Stimulated activated CD8-positive, alpha-beta memory T cell treated with anti-CD3 and anti-CD28 coated beads, Interleukin-15, amount 100 ng/mL, for 4 hours (primary cell): ENCODE data around the gene KIAA1191.

Experiments used
- DNase-seq, 2 donors: peaks; one replicate each; pipeline ENCODE4 v3.0.0-alpha.2; 2020; ENCODE audit warnings: low read depth in 2 of 2

KIAA1191 gene

DNA sequence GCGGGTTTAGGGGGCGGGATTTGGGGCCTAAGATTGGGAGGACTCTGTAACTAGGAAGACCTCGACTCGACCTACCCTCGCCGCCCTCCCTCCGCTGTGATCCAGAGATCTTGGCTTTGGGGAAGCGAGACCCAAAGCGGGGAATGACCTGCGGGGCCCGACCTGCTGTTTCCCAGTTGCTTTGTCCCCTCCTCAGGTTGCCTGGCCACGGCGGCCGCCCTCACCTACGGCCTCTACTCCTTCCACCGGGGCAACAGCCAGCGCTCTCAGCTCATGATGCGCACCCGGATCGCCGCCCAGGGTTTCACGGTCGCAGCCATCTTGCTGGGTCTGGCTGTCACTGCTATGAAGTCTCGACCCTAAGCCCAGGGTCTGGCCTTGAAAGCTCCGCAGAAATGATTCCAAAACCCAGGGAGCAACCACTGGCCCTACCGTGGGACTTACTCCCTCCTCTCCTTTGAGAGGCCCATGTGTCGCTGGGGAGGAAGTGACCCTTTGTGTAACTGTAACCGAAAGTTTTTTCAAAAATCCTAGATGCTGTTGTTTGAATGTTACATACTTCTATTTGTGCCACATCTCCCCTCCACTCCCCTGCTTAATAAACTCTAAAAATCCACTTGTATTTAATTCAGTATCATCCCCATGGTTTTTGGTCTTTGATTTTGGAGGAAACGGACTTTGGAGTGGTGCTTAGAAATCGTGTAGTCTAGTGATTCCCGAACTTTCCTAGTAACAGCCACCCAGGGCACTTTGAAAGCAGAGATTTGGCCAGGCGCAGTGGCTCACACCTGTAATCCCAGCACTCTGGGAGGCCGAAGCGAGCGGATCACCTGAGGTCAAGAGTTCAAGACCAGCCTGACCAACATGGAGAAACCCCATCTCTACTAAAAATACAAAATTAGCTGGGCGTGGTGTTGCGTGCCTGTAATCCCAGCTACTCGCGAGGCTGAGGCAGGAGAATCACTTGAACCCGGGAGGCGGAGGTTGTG, 27.9 kb upstream of the KIAA1191 start:
- DNase-seq: no peak

DNA sequence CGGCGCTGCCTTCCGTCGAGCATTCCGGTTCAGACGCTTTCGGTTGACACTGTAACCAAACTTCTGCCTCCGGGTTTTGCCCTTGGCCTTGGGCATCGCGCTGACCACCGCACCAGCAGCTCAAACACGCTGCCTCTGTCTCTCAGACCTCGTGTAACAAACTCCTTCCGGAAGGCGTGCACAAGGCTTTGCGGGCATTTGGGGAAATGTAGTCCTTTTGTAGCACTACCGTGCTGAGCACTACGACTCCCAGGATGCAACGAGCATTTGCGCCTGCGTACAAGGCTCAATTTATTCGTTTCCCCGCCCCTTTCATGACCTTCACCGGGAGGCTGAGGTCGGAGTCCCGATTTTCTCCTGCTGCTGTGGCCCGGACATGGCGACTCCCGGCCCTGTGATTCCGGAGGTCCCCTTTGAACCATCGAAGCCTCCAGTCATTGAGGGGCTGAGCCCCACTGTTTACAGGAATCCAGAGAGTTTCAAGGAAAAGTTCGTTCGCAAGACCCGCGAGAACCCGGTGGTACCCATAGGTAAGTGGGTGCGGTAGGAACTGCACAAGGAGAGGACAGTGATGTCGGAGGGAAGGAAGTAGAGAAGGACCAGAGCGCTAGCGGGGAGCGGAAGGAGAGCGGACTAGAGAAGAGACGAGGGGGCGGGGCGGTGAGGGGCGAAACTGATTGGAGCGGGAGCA, 27.0 kb upstream of the KIAA1191 start, which contains the start of the genes HIGD2A and NOP16:
TSS of gene HIGD2A (plus strand) at position 308 of the 691 bp plus-strand sequence. CDS start at position 377, 69 bp downstream.
TSS of gene NOP16 (minus strand) at position 155 of the 691 bp plus-strand sequence. CDS start at position 96, 59 bp downstream.
- peak; percentile 97 to 99 for DNase-seq

- no peak for DNase-seq
Observed at GRCh38 chr5:176388003-176388443, 26.5 kb upstream of the KIAA1191 start.

DNA sequence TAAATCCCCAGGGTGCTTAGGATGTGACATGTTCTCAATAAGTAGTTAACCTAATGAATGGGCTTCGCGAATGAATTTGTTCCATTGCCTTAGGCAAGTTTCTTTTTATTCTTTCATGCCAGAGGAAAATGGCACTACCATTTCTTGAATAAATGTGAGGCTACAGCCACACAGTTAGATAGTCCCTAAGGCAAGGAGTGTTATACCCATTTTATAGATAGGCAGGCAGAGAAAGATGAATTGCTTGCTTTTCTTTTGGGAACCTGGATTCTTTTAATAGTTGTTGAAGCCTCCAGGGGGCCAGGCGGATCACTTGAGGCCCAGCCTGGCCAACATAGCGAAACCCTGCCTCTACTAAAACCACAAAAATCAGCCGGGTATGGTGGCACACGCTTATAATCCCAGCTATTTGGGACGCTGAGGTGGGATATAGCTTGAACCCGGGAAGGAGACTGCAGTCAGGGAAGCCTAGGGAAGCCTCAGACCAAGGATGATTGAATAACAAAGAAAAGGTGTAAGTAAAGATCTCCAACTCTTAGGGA, 25.9 kb upstream of the KIAA1191 start:
- DNase-seq: no peak

DNA sequence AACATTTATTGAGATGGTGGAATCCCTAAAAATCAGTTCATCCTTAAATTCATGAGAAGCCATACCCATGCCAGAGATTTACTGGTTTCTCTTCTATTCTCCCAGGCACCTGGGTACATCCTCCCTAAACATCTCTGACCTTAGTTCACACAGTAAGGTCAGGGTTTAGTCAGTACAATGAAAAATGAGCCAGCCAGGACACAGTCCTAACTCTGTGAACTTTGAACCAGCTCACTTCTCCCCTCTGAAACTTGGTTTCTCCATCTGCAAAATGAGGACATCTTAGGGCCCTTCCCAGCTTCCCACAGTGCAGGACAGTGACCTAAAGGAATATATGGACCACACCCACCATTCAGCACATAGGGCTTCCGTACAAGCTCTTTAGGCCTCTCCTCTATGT, 24.9 kb upstream of the KIAA1191 start:
- DNase-seq: no peak

- DNase-seq: no peak
Observed at GRCh38 chr5:176384991-176385390, 23.4 kb upstream of the KIAA1191 start.

DNA sequence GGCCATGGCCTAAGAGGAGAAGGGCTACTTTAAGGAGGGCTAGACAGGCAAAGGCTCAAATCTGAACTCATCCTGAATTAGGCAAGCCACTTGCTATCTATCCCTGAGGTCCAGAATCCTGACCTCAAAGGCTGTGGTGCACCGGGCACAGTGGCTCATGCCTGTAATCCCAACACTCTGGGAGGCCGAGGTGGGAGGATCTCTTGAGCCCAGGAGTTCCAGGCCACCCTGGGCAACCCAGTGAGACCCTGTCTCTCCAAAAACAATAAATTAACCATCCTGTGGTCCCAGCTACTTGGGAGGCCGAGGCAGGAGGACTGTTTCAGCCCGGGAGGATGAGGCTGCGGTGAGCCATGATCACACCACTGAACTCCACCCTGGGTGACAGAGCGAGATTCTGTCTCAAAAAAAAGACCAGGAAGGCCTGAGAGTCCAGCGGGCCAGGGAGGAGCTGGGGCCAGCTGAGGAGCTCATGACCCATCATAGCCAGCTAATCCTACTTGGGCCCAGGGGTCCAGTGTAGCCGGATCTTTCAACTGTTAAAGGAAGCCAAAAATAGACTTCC, 22.9 kb upstream of the KIAA1191 start:
- no peak for DNase-seq

- DNase-seq: no peak
Observed at GRCh38 chr5:176383961-176384360, 22.4 kb upstream of the KIAA1191 start.

GRCh38 chr5:176383248-176383905, 21.8 kb upstream of the KIAA1191 start:
- DNase-seq: no peak

- no peak for DNase-seq
Observed at GRCh38 chr5:176382721-176383120, 21.2 kb upstream of the KIAA1191 start.

GRCh38 chr5:176381979-176382378, 20.4 kb upstream of the KIAA1191 start:
- no peak for DNase-seq

DNA sequence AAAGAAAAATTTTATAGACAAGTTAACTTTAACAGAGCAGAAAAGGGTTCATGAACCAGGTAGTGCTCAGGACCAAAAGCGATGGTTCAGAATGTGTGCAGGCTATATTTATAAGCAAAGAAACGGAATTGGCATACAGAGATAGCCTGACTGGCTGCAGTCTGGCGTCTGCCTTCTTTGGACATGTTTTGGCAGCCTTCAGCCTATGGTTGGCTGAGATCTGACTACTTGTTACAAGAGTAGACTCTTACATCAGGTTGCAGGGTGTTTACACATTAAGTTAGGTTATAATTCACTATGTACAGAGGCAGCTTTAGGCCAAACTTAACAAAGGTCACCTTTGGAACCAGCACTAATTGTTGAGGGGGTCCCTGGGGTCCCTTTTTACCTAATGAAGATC, 19.9 kb upstream of the KIAA1191 start:
- no peak for DNase-seq

DNA sequence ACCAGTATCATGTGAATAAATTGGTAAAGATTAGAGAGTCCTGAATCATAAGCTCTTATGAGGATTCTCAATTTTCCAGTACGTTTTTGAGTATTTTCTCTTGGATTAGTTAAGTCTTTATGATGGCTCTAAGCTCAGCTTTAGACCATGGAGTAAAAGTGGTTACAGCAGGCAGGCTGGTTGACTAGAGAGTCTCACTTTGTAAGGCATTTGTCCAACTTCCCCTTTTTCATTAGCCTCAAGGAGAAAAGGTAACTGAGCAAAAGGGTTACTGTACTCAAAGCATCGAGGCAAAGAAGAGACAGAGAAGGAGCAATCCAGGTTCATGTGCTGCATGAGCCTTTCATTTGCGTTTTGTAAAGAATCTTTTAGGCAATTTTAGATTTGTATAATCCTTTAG, 18.3 kb upstream of the KIAA1191 start:
- DNase-seq: no peak

DNA sequence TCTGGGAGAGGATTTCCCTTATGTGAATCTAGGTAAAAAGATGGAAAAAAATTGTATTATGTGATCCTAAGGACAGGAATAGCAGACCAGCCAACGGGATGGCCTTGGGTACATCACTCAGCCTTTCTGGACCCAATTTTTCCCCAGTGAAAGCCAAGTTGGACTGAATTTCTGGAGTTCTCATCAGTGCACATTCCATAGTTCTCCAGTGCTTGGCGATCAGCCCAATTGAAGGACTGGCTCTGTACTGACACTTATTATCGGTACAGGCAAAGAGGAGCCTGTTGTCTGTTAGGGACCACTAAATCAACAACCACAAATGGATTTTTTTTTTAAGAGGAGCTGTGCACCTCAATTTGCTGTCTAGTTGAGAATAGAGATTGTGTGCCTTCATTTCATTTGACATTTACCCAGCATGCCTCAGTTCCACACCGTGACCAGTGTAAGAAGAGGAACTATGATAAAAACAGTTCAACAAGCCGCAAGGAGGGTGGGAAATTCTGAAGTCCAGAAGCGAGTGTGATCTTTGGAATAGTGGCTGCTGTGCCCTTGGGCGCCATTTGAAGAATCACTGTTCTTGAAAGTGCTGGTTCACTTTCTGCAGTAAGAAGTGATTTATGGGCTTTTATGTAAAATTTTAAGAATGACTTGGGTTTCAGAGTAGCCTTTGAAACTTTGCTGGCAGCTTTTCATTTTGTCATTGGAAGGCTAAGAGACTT, 11.7 kb upstream of the KIAA1191 start:
- no peak for DNase-seq

DNA sequence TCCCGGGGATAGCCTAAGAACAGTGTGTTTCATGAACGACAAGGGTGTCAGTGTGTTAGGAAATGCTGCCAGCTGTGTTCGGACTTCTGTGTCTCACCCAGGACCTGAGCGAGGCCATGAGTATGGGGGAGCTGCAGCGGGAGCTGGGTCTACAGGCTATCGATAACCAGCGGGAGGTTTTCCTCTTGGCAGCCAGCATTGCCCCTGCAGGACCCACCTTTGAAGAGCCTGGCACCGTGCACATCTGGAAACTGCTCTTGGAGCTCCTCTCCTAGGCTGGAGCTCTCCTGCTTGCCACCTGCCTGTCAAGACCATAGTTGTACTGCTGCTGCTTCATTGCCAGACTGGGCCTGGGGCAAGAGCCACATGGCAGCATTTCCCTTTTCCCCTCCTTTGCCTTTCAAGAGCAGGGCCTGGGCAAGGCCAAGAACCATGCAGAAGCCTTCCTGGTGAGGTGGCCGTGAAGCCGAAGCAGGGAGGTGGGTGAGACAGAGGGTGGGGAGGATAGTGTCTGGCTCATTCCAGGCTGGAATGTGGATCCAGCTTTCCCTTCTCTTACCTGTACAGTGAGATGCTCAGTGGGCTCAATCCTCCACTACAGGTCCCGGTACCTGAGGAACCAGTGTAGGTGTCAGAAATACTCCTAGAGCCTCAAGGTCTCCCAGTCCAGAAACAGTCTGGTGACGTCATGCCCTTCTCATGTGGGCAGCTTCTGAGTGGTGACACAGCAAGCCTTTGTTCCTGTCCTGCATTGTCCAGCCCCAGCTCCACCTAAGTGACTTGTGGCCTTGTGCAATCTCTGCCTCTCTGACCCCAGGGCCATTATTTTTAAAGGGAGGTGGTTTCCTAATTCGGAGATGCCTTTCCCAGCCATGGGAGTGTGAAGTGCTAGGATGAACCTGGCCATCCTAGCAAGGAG, 10.3 kb upstream of the KIAA1191 start:
- no peak for DNase-seq

- no peak for DNase-seq
Observed at GRCh38 chr5:176369934-176370711, 8.6 kb upstream of the KIAA1191 start.

GRCh38 chr5:176368726-176369125, 7.2 kb upstream of the KIAA1191 start:
- no peak for DNase-seq

DNA sequence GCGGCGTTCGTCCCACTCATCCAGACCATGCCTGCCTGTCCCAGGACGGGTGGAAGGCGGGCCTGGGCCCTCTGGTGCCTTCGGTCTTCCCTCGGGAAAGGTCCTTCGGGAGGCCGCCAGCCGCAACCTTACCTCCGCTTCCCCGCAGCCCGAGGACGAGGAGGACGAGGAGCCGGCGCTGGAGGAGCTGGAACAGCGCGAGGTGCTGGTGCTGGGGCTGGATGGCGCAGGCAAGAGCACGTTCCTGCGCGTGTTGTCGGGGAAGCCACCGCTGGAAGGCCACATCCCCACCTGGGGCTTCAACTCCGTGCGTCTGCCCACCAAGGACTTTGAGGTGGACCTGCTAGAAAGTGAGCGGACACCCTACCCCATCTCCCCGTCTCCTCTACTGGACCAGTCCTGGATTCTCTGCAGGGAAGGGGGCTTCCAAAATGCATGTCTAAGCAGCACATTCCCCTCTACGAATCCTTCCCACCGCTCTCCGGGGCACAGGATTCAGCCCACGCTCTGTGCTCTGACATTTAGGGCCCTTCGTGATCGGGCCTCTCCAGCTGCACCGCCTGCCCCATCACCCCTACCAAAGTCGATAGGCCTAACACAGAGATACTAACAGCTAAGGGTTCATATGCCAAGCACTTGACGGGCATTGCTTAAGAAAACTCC, 4.8 kb upstream of the KIAA1191 start:
- no peak for DNase-seq
